ENCODE data around the gene GAS7.

DNA sequence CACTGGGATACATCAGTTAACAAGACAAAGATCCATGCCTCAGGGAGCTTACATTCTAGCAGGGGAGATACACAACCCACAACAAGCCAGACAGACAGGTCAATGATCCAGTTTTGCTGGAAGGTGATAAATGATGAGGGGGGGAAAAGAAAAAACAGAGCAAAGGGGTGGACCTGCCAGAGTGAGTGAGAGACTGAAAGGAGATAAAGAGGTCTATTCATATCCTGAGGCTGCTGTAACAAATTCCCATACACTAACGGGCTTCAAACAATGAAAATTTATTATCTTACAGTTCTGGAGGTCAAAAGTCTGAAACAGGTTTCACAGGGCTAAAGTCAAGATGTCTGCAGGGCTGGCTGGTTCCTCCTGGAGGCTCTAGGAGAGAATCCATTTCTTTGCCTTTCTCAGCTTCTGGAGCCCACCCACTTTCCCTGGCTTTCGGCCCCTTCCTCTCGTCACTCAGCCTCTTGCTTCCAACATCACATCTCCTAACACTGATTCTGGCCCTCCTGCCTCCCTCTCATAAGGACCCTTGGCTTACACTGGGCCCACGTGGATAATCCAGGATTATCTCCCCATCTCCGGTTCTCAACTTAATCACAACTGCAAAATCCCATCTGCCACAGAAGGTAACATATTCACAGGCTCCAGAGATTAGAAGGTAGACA lies 81.5 kb downstream of the GAS7 start:
- TF ChIP-seq TOX (CRISPR knock-in tag; IDR thresholded peaks at IDR 0.05; ENCODE audit: borderline replicate concordance) (no peak), CSDC2 (CRISPR knock-in tag; IDR thresholded peaks at IDR 0.05) (no peak), TSHZ2 (CRISPR knock-in tag; IDR thresholded peaks at IDR 0.05) (no peak), ISL1 (CRISPR knock-in tag; IDR thresholded peaks at IDR 0.05) (no peak), ZC3H10 (CRISPR knock-in tag; IDR thresholded peaks at IDR 0.05) (no peak), RARB (CRISPR knock-in tag; IDR thresholded peaks at IDR 0.05) (no peak), BACH2 (CRISPR knock-in tag; IDR thresholded peaks at IDR 0.05; ENCODE audit: borderline replicate concordance) (no peak), ZFP3 (CRISPR knock-in tag; IDR thresholded peaks at IDR 0.05) (no peak), ESRRG (CRISPR knock-in tag; IDR thresholded peaks at IDR 0.05) (no peak)
- TF ChIP-seq, protein P1, sequence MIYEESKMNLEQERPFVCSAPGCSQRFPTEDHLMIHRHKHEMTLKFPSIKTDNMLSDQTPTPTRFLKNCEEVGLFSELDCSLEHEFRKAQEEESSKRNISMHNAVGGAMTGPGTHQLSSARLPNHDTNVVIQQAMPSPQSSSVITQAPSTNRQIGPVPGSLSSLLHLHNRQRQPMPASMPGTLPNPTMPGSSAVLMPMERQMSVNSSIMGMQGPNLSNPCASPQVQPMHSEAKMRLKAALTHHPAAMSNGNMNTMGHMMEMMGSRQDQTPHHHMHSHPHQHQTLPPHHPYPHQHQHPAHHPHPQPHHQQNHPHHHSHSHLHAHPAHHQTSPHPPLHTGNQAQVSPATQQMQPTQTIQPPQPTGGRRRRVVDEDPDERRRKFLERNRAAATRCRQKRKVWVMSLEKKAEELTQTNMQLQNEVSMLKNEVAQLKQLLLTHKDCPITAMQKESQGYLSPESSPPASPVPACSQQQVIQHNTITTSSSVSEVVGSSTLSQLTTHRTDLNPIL (CRISPR knock-in tag; IDR thresholded peaks at IDR 0.05; ENCODE audit: low read depth): no peak
- TF ChIP-seq, protein P2, sequence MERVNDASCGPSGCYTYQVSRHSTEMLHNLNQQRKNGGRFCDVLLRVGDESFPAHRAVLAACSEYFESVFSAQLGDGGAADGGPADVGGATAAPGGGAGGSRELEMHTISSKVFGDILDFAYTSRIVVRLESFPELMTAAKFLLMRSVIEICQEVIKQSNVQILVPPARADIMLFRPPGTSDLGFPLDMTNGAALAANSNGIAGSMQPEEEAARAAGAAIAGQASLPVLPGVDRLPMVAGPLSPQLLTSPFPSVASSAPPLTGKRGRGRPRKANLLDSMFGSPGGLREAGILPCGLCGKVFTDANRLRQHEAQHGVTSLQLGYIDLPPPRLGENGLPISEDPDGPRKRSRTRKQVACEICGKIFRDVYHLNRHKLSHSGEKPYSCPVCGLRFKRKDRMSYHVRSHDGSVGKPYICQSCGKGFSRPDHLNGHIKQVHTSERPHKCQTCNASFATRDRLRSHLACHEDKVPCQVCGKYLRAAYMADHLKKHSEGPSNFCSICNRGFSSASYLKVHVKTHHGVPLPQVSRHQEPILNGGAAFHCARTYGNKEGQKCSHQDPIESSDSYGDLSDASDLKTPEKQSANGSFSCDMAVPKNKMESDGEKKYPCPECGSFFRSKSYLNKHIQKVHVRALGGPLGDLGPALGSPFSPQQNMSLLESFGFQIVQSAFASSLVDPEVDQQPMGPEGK (CRISPR knock-in tag; IDR thresholded peaks at IDR 0.05; ENCODE audit: borderline replicate concordance): no peak
